H9 (cell line): ENCODE results near the gene CACHD1. TPM values are rescaled to one million over a fixed set of nuclear protein-coding genes. Genes with fewer than 3 reads are reported as not detected.
A peak's percentile ranks its signal among the peaks of the same experiment; 100 is the strongest.

Experiments
- DNase-seq: peaks from one replicate; pipeline ENCODE4 v3.0.0-alpha.2; 2017
- H2AFZ ChIP-seq: one replicate; pipeline ENCODE4 v1.6.1; 2013; ENCODE audit warnings: mild to moderate bottlenecking, low read length, control low read depth, moderate library complexity
- H2AK5ac ChIP-seq: 2 replicates; pipeline ENCODE4 v1.6.1; 2013; ENCODE audit warnings: low read length, control low read depth, mixed read lengths; ENCODE audit not compliant: insufficient read length
- H2BK120ac ChIP-seq: one replicate; pipeline ENCODE4 v1.6.1; 2013; ENCODE audit warnings: low read depth, mild to moderate bottlenecking, low read length, control low read depth, inconsistent platforms; ENCODE audit not compliant: poor library complexity, severe bottlenecking
- H2BK12ac ChIP-seq: 2 replicates; pipeline ENCODE4 v1.6.1; 2013; ENCODE audit warnings: low read length, control low read depth, mixed read lengths, low read depth; ENCODE audit not compliant: insufficient read length
- H2BK15ac ChIP-seq: 2 replicates; pipeline ENCODE4 v1.6.1; 2013; ENCODE audit warnings: low read depth, low read length, control low read depth
- H2BK20ac ChIP-seq: one replicate; pipeline ENCODE4 v1.6.1; 2013; ENCODE audit warnings: low read depth, mild to moderate bottlenecking, low read length, control low read depth, inconsistent platforms; ENCODE audit not compliant: poor library complexity, severe bottlenecking
- H2BK5ac ChIP-seq: 2 replicates; pipeline ENCODE4 v1.6.1; 2013; ENCODE audit warnings: low read length, control low read depth, mixed read lengths; ENCODE audit not compliant: insufficient read length
- H3K14ac ChIP-seq: 2 replicates; pipeline ENCODE4 v1.6.1; 2013; ENCODE audit warnings: low read length, control low read depth; ENCODE audit not compliant: insufficient read depth
- H3K18ac ChIP-seq: 2 replicates; pipeline ENCODE4 v1.6.1; 2013; ENCODE audit warnings: low read depth, mild to moderate bottlenecking, mixed read lengths, low read length, control low read depth; ENCODE audit not compliant: insufficient read length
- H3K23ac ChIP-seq: 2 replicates; pipeline ENCODE4 v1.6.1; 2013; ENCODE audit warnings: low read length, control low read depth, mixed read lengths, low read depth; ENCODE audit not compliant: insufficient read length
- H3K23me2 ChIP-seq: 2 replicates; pipeline ENCODE4 v1.6.1; 2013; ENCODE audit warnings: low read depth, mild to moderate bottlenecking, mixed read lengths, low read length, control low read depth; ENCODE audit not compliant: insufficient read length, poor library complexity, severe bottlenecking
- H3K27ac ChIP-seq: 2 replicates; pipeline ENCODE4 v1.5.1; 2013; ENCODE audit warnings: low read length, control low read depth, mixed read lengths, low read depth; ENCODE audit not compliant: insufficient read length
- H3K27me3 ChIP-seq: 2 replicates; pipeline ENCODE4 v1.6.1; 2013; ENCODE audit warnings: low read length, control low read depth, inconsistent platforms; ENCODE audit not compliant: insufficient read depth
- H3K4ac ChIP-seq: 2 replicates; pipeline ENCODE4 v1.6.1; 2013; ENCODE audit warnings: low read depth, mild to moderate bottlenecking, control low read depth, inconsistent platforms, low read length, moderate library complexity
- H3K4me1 ChIP-seq: 2 replicates; pipeline ENCODE4 v1.6.1; 2013; ENCODE audit warnings: low read length, control low read depth, inconsistent platforms; ENCODE audit not compliant: insufficient read depth
- H3K4me2 ChIP-seq: 2 replicates; pipeline ENCODE4 v1.6.1; 2013; ENCODE audit warnings: low read length, control low read depth, mixed read lengths; ENCODE audit not compliant: insufficient read length, insufficient read depth
- H3K56ac ChIP-seq: 2 replicates; pipeline ENCODE4 v1.6.1; 2013; ENCODE audit warnings: low read depth, mild to moderate bottlenecking, mixed read lengths, low read length, control low read depth; ENCODE audit not compliant: insufficient read length
- H3K79me1 ChIP-seq: 2 replicates; pipeline ENCODE4 v1.6.1; 2013; ENCODE audit warnings: low read depth, mild to moderate bottlenecking, moderate library complexity, low read length, control low read depth, inconsistent platforms; ENCODE audit not compliant: insufficient read depth, poor library complexity, severe bottlenecking
- H3K79me2 ChIP-seq: 2 replicates; pipeline ENCODE4 v1.6.1; 2013; ENCODE audit warnings: low read length, control low read depth, inconsistent platforms; ENCODE audit not compliant: insufficient read depth
- H3K9ac ChIP-seq: 2 replicates; pipeline ENCODE4 v1.6.1; 2013; ENCODE audit warnings: low read length, control low read depth, mixed read lengths; ENCODE audit not compliant: insufficient read length; ENCODE audit errors: extremely low read depth
- H3K9me3 ChIP-seq: one replicate; pipeline ENCODE4 v1.6.1; 2013; ENCODE audit warnings: low read depth, low read length, inconsistent platforms; ENCODE audit not compliant: control insufficient read depth
- H3T11ph ChIP-seq: one replicate; pipeline ENCODE4 v1.6.1; 2013; ENCODE audit warnings: mild to moderate bottlenecking, low read length, control low read depth, inconsistent platforms
- H4K20me1 ChIP-seq: one replicate; pipeline ENCODE4 v1.6.1; 2013; ENCODE audit not compliant: control insufficient read depth, insufficient read length, insufficient read depth
- H4K5ac ChIP-seq: 2 replicates; pipeline ENCODE4 v1.6.1; 2013; ENCODE audit warnings: low read depth, mild to moderate bottlenecking, mixed read lengths, low read length, control low read depth; ENCODE audit not compliant: insufficient read length
- H4K8ac ChIP-seq: replicated peaks from 2 replicates; pipeline ENCODE4 v1.6.1; 2013; ENCODE audit warnings: low read length, control low read depth, mixed read lengths, low read depth; ENCODE audit not compliant: insufficient read length
- H4K91ac ChIP-seq: 2 replicates; pipeline ENCODE4 v1.6.1; 2013; ENCODE audit warnings: low read depth, mild to moderate bottlenecking, moderate library complexity, mixed read lengths, low read length, control low read depth; ENCODE audit not compliant: insufficient read length
- H3K27ac Mint-ChIP-seq, 3 experiments: 2 replicates in 2 of 3; 3 replicates in 1 of 3; pipeline ENCODE4 v1.8.0; 2020 to 2021; ENCODE audit warnings: mixed read lengths in 3 of 3, mild to moderate bottlenecking in 1 of 3, moderate library complexity in 1 of 3
- H3K27me3 Mint-ChIP-seq: 2 replicates; pipeline ENCODE4 v1.8.0; 2021; ENCODE audit warnings: low read depth, mild to moderate bottlenecking, moderate library complexity, mixed read lengths
- H3K36me3 Mint-ChIP-seq, 3 experiments: 2 replicates in 2 of 3; 3 replicates in 1 of 3; pipeline ENCODE4 v1.8.0; 2020 to 2021; ENCODE audit warnings: low read depth in 3 of 3, mixed read lengths in 3 of 3; ENCODE audit not compliant: insufficient read depth in 1 of 3
- H3K4me1 Mint-ChIP-seq, 2 experiments: 2 replicates each; pipeline ENCODE4 v1.8.0; 2020; ENCODE audit warnings: mixed read lengths in 2 of 2
- H3K4me3 Mint-ChIP-seq, 2 experiments: 2 replicates in 1 of 2; 3 replicates in 1 of 2; pipeline ENCODE4 v1.8.0; 2020 to 2021; ENCODE audit warnings: mild to moderate bottlenecking in 2 of 2, mixed read lengths in 2 of 2, moderate library complexity in 1 of 2
- H3K9me3 Mint-ChIP-seq, 2 experiments: 2 replicates in 1 of 2; 3 replicates in 1 of 2; pipeline ENCODE4 v1.8.0; 2020; ENCODE audit warnings: mild to moderate bottlenecking in 2 of 2, mixed read lengths in 2 of 2, moderate library complexity in 1 of 2
- CTCF ChIP-seq: fragments of 200-600 bp; sonication (generic); conservative IDR thresholded peaks from 3 replicates; pipeline ENCODE4 v1.8.0; 2021; ENCODE audit warnings: antibody characterized with exemption, mild to moderate bottlenecking
- WGBS: extraction: QIAGEN DNeasy Blood & Tissue Kit; methylation state at CpG from one replicate; pipeline ENCODE4 v1.1.7; 2013; ENCODE audit warnings: missing lambda C conversion rate, low lambda C conversion rate, mixed read lengths; ENCODE audit not compliant: insufficient read length; ENCODE audit errors: extremely low coverage; 5-methylcytosine and 5-hydroxymethylcytosine counted together
- total RNA-seq: library from RNA; stranded (reverse); gene quantifications from 2 replicates; pipeline ENCODE4 v1.2.1, GENCODE V29; 2021

The CACHD1 gene
- total RNA-seq, 1 experiment from 2014 or later = 94.2 TPM

DNA sequence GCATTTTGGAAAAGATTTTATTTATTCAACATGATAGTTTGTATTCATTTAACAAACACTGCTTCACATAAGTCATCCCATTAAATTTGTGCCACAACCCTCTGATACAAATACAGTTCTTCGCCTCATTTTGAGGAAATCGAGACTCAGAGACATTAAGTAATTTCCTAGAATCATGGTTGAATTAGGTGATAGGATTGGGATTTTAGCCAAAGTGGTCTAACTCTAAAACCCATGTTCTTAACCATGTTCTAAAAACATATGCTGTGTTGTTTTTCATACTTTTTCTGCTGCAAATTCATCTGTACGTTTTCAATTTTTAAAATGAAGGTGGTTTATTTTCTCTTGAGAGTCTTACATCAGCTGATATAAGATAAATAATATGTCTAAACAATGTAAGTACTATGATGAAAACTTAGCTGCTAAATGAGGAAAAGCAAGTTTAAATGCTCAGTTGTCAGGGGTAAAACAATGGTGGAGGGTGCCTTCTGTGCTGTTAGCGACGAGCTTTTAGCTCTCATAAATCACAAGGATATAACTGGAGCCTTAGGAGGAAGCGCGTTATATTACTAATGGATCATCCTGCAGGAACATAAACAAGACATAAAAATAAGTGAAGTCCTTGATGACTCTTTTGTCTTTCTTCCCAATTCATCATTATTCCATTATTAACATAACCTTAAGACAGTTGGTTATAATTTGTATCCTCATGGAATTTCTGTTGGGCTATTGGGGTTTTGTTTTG is 97.7 kb downstream of the CACHD1 start:
- WGBS = no CpG with 5 or more reads among the region's 7 CpGs
- Histone ChIP-seq H4K91ac (no peak overlapping the region), H3K4me2 (no peak overlapping the region), H4K20me1 (no peaks in the 10 kb centered on the region), H2AK5ac (no peak overlapping the region), H2BK5ac (no peak overlapping the region), H3K56ac (no peak overlapping the region), H4K5ac (no peak overlapping the region), H3K9me3 (no peaks in the 10 kb centered on the region), H3K23me2 (no peaks in the 10 kb centered on the region), H2AFZ (no peak overlapping the region), H3K79me2 (0 out of 2 replicates have a peak, but pooled peaks cover 1% of the 10 kb centered on the region), H2BK20ac (no peak overlapping the region), H4K8ac (no peak overlapping the region), H3K23ac (no peak overlapping the region), H3K14ac (no peak overlapping the region), H3K79me1 (peaks cover 6% of the 10 kb centered on the region), H3K9ac (no peak overlapping the region), H3K18ac (no peak overlapping the region), H3K4ac (no peak overlapping the region), H2BK15ac (no peak overlapping the region), H3K27me3 (no peaks in the 10 kb centered on the region), H3T11ph (no peak overlapping the region), H3K27ac (no peak overlapping the region), H2BK120ac (no peak overlapping the region), H2BK12ac (no peak overlapping the region), H3K4me1 (peaks cover 11% of the 10 kb centered on the region; the same call in 1 of the 2 replicates)
- Mint-ChIP-seq H3K4me3 (no peak overlapping the region), H3K27ac (peak overlapping the region in 1 of 3 experiments; percentile 47; a peak in 1 of 7 replicates), H3K27me3 (no peaks in the 10 kb centered on the region), H3K4me1 (peaks cover 85 to 86% of the 10 kb centered on the region in 2 experiments), H3K36me3 (peaks cover 3 to 7% (median 7%) of the 10 kb centered on the region in 3 experiments; a peak in 4 of 7 replicates), H3K9me3 (0 out of 5 replicates have a peak, but pooled peaks cover 0 to 3% of the 10 kb centered on the region in 2 experiments)
- TF ChIP-seq CTCF = no peak
- no peak for DNase-seq
